Testis (tissue), 2 donors: Measurements from ENCODE around the gene OBSCN.

Experiments
- CTCF ChIP-seq, 3 experiments: fragments of 450-650 bp in 2 of 3; fragments of 200-600 bp in 1 of 3; sonication (generic) in 1 of 3; IDR thresholded peaks; one replicate each; pipeline ENCODE4 v1.5.1; 2016 to 2019; ENCODE audit warnings: antibody characterized with exemption in 3 of 3, mild to moderate bottlenecking in 2 of 3, moderate library complexity in 1 of 3
- POLR2A ChIP-seq: fragments of 450-650 bp; IDR thresholded peaks from one replicate; pipeline ENCODE4 v1.6.1; 2017; ENCODE audit warnings: antibody characterized with exemption, mild to moderate bottlenecking, moderate library complexity

- TF ChIP-seq CTCF (IDR thresholded peaks at IDR 0.05) (no peak), POLR2A (no peak)
Measured at GRCh38 chr1:228363686-228364067, 155.8 kb downstream of the OBSCN start.
